GM21528 (cell line): ENCODE measurements around the gene FOXP2.

Experiments used
- ATAC-seq: cut with Tn5 transposase; IDR thresholded peaks from one replicate; pipeline ENCODE4 v1.9.1; 2021; ENCODE audit warnings: mild to moderate bottlenecking, moderate library complexity; ENCODE audit not compliant: unreplicated experiment, low FRiP score

The FOXP2 gene

GRCh38 chr7:114648680-114649079 lies 234.1 kb downstream of the FOXP2 start:
- ATAC-seq: no peak

DNA sequence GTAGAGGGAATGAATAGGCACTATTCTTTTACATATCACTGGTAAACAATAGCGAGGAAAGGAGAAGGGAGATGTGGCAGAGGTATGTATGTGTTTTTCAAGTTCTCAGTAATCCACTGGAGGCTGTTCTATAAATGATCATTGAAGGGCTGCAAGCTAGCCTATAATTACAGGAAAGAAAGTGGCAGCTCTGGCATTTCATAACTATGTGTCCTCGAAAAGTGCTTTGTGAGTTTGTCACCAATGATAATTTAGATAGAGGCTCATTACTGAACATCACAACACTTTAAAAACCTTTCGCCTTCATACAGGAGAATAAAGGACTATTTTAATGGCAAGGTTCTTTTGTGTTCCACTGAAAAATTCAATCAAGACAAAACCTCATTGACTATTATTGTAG lies 235.1 kb downstream of the FOXP2 start:
- no peak for ATAC-seq

- ATAC-seq: no peak
Measured at GRCh38 chr7:114650491-114650890, 235.9 kb downstream of the FOXP2 start.

DNA sequence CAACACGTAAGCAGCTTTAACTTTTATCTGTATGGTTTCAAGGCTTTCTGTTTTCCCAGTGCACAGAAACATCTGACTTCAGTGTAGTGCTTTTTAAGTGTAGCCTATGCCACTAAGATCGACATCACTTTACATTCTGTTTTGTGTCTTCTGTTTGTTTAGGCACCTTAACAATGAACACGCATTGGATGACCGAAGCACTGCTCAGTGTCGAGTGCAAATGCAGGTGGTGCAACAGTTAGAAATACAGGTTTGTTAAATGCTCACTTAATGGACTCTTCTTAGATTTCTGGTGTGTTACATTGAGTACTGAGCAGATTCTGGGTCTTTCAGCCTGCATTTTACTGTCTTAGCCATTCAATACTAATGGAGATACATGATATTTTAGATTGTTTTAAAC lies 237.4 kb downstream of the FOXP2 start:
- no peak for ATAC-seq

DNA sequence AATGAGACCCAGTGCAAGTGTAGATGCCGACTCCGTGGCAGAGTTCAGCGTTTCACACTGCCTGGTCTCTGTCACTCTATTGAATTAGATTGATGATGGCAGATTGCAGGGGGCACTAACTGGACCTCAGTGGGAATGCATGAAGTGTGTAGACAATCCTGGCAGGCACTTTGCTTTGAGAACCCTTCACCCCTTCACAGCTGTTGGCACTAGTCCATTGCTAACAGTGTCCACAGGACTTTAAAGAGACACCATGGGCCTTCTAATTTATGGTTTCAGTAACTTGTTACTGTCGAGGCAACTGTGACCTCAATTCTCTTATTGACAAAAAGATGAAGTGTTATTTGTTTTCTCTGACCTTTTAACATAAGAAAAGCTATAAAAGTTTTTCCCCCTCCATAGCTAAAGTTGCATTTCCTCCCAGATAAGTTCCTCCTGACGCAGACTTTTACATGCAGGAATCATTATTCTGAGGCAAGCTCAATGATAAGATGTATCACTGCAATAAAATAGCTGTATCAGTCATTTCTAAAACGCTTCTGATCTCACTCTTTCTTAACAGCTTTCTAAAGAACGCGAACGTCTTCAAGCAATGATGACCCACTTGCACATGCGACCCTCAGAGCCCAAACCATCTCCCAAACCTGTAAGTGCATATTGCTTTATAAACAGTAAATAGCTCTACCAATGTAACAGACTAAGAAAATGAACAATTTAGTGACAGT lies 238.9 kb downstream of the FOXP2 start:
- no peak for ATAC-seq

DNA sequence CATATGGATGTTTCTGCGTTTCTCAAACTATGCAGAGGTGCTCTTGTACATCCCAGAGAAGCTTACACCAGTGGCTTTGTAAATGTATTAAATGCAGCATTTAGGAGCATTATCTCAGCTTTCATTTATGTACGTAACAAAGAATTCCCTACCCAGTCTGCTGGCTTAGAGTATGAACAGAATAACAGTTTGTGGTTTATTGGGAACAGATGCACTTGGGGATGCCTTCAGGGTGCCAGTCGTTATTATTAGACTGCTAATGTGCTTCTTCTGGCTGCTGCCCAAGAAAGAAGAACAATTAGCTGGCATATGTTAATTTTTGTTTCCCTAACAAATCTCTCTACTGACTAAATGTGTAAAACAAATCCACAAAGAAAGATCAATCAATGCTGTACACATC lies 241.9 kb downstream of the FOXP2 start:
- no peak for ATAC-seq

DNA sequence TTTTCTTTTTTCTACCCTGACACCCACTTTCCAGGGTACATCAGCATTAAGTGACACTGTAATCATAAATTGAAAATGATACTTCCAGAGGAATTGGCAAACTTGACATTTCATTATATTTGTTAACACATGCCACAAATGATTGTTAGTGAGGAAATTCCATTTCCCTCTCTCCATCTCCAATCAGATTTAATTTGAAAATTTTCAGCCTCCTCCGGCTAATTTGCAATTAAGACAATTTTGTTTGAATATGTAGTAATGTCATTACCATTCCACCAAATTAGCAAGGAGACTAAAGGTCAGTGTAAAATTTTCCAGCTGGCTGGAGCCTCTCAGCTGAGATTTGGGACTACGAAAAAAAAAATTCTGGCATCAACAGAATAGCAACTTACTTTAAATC lies 242.7 kb downstream of the FOXP2 start:
- no peak for ATAC-seq

- ATAC-seq: no peak
Measured at GRCh38 chr7:114658216-114658615, 243.6 kb downstream of the FOXP2 start.

GRCh38 chr7:114659409-114660125 lies 245.0 kb downstream of the FOXP2 start:
- no peak for ATAC-seq

DNA sequence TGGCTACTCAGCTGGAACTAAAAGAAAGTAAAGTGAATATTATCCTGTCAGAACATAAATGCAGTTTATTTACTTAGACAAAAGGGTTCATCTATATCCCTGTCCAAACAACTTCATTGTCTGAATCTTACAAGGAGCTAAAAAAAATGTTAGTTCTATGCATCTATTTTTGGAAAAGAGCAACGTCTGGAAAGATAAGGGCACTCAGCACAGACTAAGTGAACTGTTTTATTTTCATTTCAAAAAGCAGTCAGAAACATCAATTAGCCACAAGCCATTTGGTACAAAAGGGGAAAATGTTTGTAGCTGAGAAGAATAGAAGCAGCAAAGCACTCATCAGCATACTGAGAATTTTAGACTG lies 245.5 kb downstream of the FOXP2 start:
- ATAC-seq: no peak

DNA sequence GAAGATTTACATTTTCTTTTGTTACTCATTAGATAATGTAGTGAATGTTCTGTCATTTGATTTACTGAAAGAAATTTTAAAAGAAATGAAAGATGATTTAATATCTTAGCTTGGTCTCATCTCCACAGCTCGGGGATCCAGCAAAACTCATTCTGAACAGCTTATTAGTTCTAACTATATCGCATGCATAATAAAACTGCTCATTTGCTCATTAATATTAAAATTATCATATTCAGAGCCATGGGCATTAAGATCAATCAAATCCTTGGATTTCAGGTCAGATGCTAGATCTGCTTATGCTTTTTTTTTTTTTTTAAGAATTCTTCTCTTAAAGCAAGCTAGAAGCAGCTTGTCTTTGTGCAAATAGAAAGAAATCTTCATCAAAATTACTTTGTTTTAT lies 246.1 kb downstream of the FOXP2 start:
- ATAC-seq: no peak

- ATAC-seq: no peak
Measured at GRCh38 chr7:114662002-114662677, 247.5 kb downstream of the FOXP2 start.

DNA sequence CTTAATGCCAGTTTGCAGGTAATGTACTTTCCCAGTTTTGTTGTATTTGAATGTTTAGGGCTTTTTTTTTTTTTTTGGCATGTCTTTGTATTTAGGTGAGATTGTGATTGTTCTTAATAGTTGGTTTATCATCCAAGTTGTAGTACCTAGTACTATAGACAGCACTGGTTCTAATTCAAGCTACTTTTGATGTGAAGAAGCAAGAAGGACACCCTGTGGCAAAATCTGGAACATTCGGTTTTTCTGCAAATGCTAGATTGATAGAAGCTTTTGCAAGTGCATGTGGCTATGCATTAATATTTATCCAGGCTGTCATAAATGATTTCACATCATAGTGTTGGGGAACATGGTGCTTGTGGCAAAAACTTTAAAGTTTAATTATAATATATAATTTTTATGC lies 248.9 kb downstream of the FOXP2 start:
- ATAC-seq: no peak

GRCh38 chr7:114670676-114671075 lies 256.1 kb downstream of the FOXP2 start:
- no peak for ATAC-seq

- no peak for ATAC-seq
Measured at GRCh38 chr7:114671563-114672123, 257.0 kb downstream of the FOXP2 start.

- no peak for ATAC-seq
Measured at GRCh38 chr7:114678116-114678515, 263.5 kb downstream of the FOXP2 start.

DNA sequence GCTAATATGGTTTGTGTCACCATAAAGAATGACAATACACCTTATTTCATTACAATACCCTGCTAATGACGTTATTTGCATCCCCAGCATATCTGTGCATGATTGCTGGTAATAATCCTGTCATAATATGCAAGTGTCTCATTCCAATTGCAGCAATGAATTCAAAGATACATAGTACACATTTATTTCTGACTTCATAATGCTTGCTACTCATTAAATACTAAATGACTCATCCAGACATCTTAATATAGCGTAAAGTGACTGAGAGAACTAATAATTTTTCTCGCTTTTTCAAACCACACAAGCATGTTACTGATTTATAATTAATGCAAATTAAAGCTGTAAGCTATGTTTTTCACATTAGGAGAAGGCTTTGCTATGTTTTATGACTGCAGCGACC lies 272.6 kb downstream of the FOXP2 start:
- ATAC-seq: no peak

GRCh38 chr7:114688443-114689055 lies 273.9 kb downstream of the FOXP2 start:
- ATAC-seq: no peak

- ATAC-seq: no peak
Measured at GRCh38 chr7:114689406-114689805, 274.8 kb downstream of the FOXP2 start.

DNA sequence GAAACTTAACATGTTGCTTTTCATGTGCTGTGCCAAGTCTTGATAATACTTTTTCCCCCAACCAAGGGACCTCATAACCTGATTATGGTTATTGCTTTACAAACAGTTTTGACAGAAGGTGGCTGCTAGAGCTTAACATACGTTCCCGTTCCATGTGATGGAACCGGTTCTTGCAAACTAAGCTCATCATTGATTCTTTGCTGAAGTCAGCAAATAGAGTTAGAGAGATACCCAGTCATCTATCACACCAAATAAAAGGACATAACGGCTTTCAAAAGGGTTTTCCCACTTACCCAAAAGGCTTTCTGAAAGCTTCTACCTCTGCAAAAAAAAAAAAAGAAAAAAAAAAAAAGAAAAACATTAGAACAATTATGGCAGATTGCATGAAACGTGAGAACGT lies 277.0 kb downstream of the FOXP2 start:
- no peak for ATAC-seq

DNA sequence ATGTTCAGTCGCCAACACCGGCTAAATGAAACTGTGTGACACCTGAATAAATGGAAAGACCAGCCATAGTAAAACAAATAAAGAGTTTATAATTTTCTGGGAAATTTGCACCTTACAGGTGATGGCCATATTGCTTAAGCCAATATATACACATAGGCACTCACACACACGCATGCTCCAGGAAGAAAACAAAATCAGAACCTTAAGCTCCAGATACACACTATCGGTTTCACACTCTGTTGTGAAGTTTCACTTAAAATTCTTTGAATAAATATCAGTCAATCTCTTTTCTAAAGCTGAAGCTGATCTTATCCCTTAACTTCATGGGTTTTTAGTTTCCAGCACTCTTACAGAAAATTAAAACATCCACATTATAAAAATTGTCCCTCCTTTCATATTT lies 280.6 kb downstream of the FOXP2 start:
- ATAC-seq: no peak
